Measurements from ENCODE around the gene ANO3. TPM values are rescaled to one million over a fixed set of nuclear protein-coding genes. Genes with fewer than 3 reads are reported as not detected.

Gene ANO3
- total and polyA plus RNA-seq, 2 experiments from 2014 or later: 0.10 to 0.32 TPM

DNA sequence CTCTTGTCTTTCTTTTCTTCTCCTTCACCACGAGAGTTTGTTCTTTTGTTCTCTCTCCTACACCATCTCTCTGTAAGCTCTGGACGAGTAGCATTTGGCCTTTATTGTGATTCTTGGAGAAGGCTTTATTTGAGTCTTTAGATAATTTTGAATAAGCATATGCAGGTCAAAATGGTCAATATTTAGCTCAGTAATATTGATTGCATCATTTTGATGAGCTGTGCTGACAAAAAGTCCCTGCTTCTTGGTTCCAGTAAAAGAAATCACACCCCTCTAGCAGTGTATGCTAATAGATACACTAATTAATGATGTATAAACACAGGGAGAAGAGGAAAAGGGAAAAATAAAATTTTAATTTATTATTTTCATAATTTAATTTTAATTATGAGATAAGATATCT lies 266.0 kb downstream of the ANO3 start:
- WGBS, 2 experiments (ENCODE audit: low coverage in 1 of 2, low lambda C conversion rate in 2 of 2, missing lambda C conversion rate in 2 of 2): 88 to 93% methylated on average over 2 of the region's 2 CpGs
- Histone ChIP-seq H3K9me3 (ENCODE audit: low read depth) (no peaks in the 10 kb centered on the region), H3K4me3 (no peak overlapping the region), H3K4me2 (ENCODE audit: unreplicated experiment) (no peak overlapping the region), H2AFZ (no peak overlapping the region), H4K20me1 (ENCODE audit: insufficient read depth) (no peaks in the 10 kb centered on the region), H3K36me3 (ENCODE audit: low read depth) (no peaks in the 10 kb centered on the region), H3K9me2 (ENCODE audit: insufficient read depth) (no peaks in the 10 kb centered on the region), H3K9ac (no peak overlapping the region), H3K27me3 (replicated peaks; ENCODE audit: insufficient read depth) (no peaks in the 10 kb centered on the region), H3F3A (ENCODE audit: insufficient read depth) (no peaks in the 10 kb centered on the region), H3K27ac (no peak overlapping the region), H3K79me2 (ENCODE audit: insufficient read depth) (no peaks in the 10 kb centered on the region), H3K4me1 (ENCODE audit: insufficient read depth) (no peaks in the 10 kb centered on the region)
- in situ Hi-C loops (cut with MboI): no loop called here
- DNase-seq: no peak
- no peak for TF ChIP-seq EZH2 (IDR thresholded peaks at IDR 0.05; ENCODE audit: insufficient read depth, poor library complexity, severe bottlenecking)
- TF ChIP-seq EZH2phosphoT487 (IDR thresholded peaks at IDR 0.05; ENCODE audit: insufficient read depth, low read depth): no peak

DNA sequence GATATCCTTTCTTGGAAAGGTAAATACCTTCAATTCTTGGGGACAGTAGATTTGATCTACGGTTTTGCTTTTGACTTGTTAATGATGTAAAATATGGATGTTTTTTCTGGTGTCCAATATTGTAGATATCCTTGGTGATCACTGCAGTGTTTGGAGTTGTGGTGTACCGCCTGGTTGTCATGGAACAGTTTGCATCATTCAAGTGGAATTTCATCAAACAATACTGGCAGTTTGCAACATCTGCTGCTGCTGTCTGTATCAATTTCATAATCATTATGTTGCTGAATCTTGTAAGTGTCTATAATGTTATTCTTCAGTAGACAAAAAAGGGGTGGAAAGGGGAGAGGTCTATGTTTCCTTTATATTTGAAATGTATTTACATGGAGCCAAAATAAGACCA lies 267.5 kb downstream of the ANO3 start:
- Histone ChIP-seq H3F3A (ENCODE audit: insufficient read depth) (no peaks in the 10 kb centered on the region), H3K27ac (no peak overlapping the region), H3K79me2 (ENCODE audit: insufficient read depth) (no peaks in the 10 kb centered on the region), H3K27me3 (replicated peaks; ENCODE audit: insufficient read depth) (no peaks in the 10 kb centered on the region), H3K4me3 (no peak overlapping the region), H3K9me2 (ENCODE audit: insufficient read depth) (no peaks in the 10 kb centered on the region), H4K20me1 (ENCODE audit: insufficient read depth) (no peaks in the 10 kb centered on the region), H3K9me3 (ENCODE audit: low read depth) (no peaks in the 10 kb centered on the region), H2AFZ (no peak overlapping the region), H3K4me2 (ENCODE audit: unreplicated experiment) (no peak overlapping the region), H3K9ac (no peak overlapping the region), H3K4me1 (ENCODE audit: insufficient read depth) (no peaks in the 10 kb centered on the region), H3K36me3 (ENCODE audit: low read depth) (no peaks in the 10 kb centered on the region)
- DNase-seq: peak; percentile 70
- TF ChIP-seq EZH2phosphoT487 (IDR thresholded peaks at IDR 0.05; ENCODE audit: insufficient read depth, low read depth): no peak
- 15 to 20% methylated on average over 2 of the region's 2 CpGs for WGBS, 2 experiments (ENCODE audit: low coverage in 1 of 2, low lambda C conversion rate in 2 of 2, missing lambda C conversion rate in 2 of 2)
- in situ Hi-C loops (cut with MboI): no loop called here

DNA sequence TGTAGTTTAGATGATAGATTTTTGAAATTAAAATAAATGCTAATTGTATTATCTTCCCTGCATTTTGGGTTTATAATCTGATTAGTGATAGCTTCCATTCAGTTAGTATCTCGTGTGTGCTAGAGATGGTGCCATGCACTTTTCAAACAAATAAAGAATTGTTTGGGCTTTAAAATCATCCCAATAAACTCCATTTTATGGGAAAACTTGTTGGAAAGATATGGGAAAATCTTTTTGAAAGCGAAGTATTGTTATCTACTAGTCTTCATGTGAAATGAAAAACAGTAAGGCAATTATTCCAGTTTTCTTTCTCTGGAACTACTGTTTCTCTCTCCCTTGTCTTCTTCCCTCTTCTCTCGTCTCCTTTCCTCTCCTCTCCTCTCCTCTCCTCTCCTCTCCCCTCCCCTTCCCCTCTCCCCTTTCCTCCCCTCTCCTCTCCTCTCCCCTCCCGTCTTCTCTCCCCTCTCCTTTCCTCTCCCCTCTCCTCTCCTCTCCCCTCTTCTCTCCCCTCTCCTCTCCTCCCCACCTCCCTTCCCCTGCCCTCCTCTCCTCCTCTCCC lies 268.0 kb downstream of the ANO3 start:
- in situ Hi-C loops (cut with MboI): no loop called here

DNA sequence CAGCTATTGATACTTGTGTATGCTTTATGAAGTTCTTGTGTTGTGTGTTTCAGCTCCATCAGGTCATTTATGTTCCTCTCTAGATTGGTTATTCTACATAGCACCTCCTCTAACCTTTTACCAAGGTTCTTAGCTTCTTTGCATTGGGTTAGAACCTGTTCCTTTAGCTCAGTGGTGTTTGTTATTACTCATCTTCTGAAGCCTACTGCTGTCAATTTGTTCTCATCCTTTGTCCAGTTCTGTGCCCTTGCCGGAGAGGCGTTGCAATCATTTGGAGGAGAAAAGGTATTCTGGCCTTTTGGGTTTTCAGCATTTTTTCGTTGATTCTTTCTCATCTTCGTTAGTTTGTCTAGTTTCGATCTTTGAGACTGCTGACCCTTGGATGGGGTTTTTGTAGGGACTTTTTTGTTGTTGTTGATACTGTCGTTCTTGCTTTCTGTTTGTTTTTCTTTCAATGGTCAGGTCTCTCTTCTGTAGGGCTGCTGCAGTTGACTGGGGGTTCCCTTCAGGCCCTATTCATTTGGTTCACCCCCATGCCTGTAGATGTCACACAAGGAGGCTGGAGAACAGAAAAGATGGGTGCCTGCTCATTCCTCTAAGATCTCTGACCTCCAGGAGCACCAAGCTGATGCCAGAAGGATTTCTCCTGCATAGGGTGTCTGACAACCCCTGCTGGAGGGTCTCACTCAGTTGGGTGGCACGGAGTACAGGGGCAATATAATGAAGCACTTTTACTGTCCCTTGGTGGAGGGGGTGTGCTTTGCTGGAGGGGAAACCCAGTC lies 276.0 kb downstream of the ANO3 start:
- H3K4me2 ChIP-seq (ENCODE audit: unreplicated experiment): no peak overlapping the region
- no peaks in the 10 kb centered on the region for H3K4me1 ChIP-seq (ENCODE audit: insufficient read depth)
- no peaks in the 10 kb centered on the region for H3K36me3 ChIP-seq (ENCODE audit: low read depth)
- H3F3A ChIP-seq (ENCODE audit: insufficient read depth): no peaks in the 10 kb centered on the region
- TF ChIP-seq EZH2 (IDR thresholded peaks at IDR 0.05; ENCODE audit: insufficient read depth, poor library complexity, severe bottlenecking) (no peak), EZH2phosphoT487 (IDR thresholded peaks at IDR 0.05; ENCODE audit: insufficient read depth, low read depth) (no peak)
- no peak overlapping the region for H3K27ac ChIP-seq
- DNase-seq: no peak
- 90 to 95% methylated on average over 7 of the region's 7 CpGs for WGBS, 2 experiments (ENCODE audit: low coverage in 1 of 2, low lambda C conversion rate in 2 of 2, missing lambda C conversion rate in 2 of 2)
- no peaks in the 10 kb centered on the region for H3K79me2 ChIP-seq (ENCODE audit: insufficient read depth)
- H3K9me3 ChIP-seq (ENCODE audit: low read depth): no peaks in the 10 kb centered on the region
- in situ Hi-C loops (cut with MboI): no loop called here
- no peaks in the 10 kb centered on the region for H3K9me2 ChIP-seq (ENCODE audit: insufficient read depth)
- H2AFZ ChIP-seq: no peak overlapping the region
- H3K9ac ChIP-seq: no peak overlapping the region
- no peaks in the 10 kb centered on the region for H3K27me3 ChIP-seq (replicated peaks; ENCODE audit: insufficient read depth)
- H4K20me1 ChIP-seq (ENCODE audit: insufficient read depth): no peaks in the 10 kb centered on the region
- H3K4me3 ChIP-seq: no peak overlapping the region

More for the DNA sequence above, 268.0 kb downstream of the ANO3 start:
- Histone ChIP-seq H3K4me3 (no peak overlapping the region), H3K9ac (no peak overlapping the region), H2AFZ (no peak overlapping the region), H3K9me3 (ENCODE audit: low read depth) (no peaks in the 10 kb centered on the region), H3F3A (ENCODE audit: insufficient read depth) (no peaks in the 10 kb centered on the region), H3K79me2 (ENCODE audit: insufficient read depth) (no peaks in the 10 kb centered on the region), H3K9me2 (ENCODE audit: insufficient read depth) (no peaks in the 10 kb centered on the region), H4K20me1 (ENCODE audit: insufficient read depth) (no peaks in the 10 kb centered on the region), H3K27me3 (replicated peaks; ENCODE audit: insufficient read depth) (no peaks in the 10 kb centered on the region), H3K4me2 (ENCODE audit: unreplicated experiment) (no peak overlapping the region), H3K36me3 (ENCODE audit: low read depth) (no peaks in the 10 kb centered on the region), H3K27ac (no peak overlapping the region), H3K4me1 (ENCODE audit: insufficient read depth) (no peaks in the 10 kb centered on the region)
- DNase-seq: no peak
- WGBS, 2 experiments (ENCODE audit: low coverage in 1 of 2, low lambda C conversion rate in 2 of 2, missing lambda C conversion rate in 2 of 2): 70 to 85% methylated on average over 3 of the region's 4 CpGs
- TF ChIP-seq EZH2phosphoT487 (IDR thresholded peaks at IDR 0.05; ENCODE audit: insufficient read depth, low read depth) (no peak), EZH2 (IDR thresholded peaks at IDR 0.05; ENCODE audit: insufficient read depth, poor library complexity, severe bottlenecking) (no peak)

Data from GM23248 (cell line).